ENCODE results near the gene JARID2. TPM values are rescaled to one million over a fixed set of nuclear protein-coding genes. Genes with fewer than 3 reads are reported as not detected.

The JARID2 gene
- total and polyA plus RNA-seq, 10 of the 15 experiments (the other 5 are each of a cell fraction or from before 2014, with no cell fraction given): 4.2 to 21.6 (median 11.7) TPM

- in situ Hi-C loops (cut with MboI) (no loop called here), intact Hi-C loops (cut with micrococcal nuclease; ENCODE audit: unreplicated experiment) (no loop called here)
- ATAC-seq (no peak), DNase-seq (ENCODE audit: low read depth, low spot score) (no peak), FAIRE-seq (no peak)
- no peaks in the 10 kb centered on the region for H4K20me1 ChIP-seq (ENCODE audit: control insufficient read depth, insufficient read depth)
- SMC1A ChIA-PET (ENCODE audit: uncharacterized antibody, unreplicated experiment): no interaction called here
- no peak overlapping the region for H3K4me2 ChIP-seq (ENCODE audit: control insufficient read depth, insufficient read depth)
- H3K79me2 ChIP-seq (ENCODE audit: control insufficient read depth, insufficient read depth, low read length): no peaks in the 10 kb centered on the region
- TF ChIP-seq BCL11A (IDR thresholded peaks at IDR 0.05; ENCODE audit: low read depth, low read length) (no peak), CHD1 (IDR thresholded peaks at IDR 0.05; ENCODE audit: low read depth, low read length) (no peak), TCF7 (IDR thresholded peaks at IDR 0.05; ENCODE audit: borderline replicate concordance) (no peak), HCFC1 (IDR thresholded peaks at IDR 0.05; ENCODE audit: low read length) (no peak), SMAD1 (IDR thresholded peaks at IDR 0.05; ENCODE audit: low read depth, partially characterized antibody) (no peak), SMC3 (IDR thresholded peaks at IDR 0.05; ENCODE audit: borderline replicate concordance, low read length) (no peak), IRF3 (IDR thresholded peaks at IDR 0.05) (no peak), RELB (IDR thresholded peaks at IDR 0.05; ENCODE audit: low read depth) (no peak), ZZZ3 (IDR thresholded peaks at IDR 0.05; ENCODE audit: control insufficient read depth, insufficient read length, low read depth) (no peak), FOXK2 (IDR thresholded peaks at IDR 0.05) (no peak), EGR1 (IDR thresholded peaks at IDR 0.05; ENCODE audit: borderline replicate concordance in 1 of 2, low read depth in 2 of 2, low read length in 2 of 2) (no peak), MEF2B (IDR thresholded peaks at IDR 0.05; ENCODE audit: partially characterized antibody, poor library complexity, severe bottlenecking) (no peak), JUNB (IDR thresholded peaks at IDR 0.05) (no peak)
- TF ChIP-seq, protein P1, sequence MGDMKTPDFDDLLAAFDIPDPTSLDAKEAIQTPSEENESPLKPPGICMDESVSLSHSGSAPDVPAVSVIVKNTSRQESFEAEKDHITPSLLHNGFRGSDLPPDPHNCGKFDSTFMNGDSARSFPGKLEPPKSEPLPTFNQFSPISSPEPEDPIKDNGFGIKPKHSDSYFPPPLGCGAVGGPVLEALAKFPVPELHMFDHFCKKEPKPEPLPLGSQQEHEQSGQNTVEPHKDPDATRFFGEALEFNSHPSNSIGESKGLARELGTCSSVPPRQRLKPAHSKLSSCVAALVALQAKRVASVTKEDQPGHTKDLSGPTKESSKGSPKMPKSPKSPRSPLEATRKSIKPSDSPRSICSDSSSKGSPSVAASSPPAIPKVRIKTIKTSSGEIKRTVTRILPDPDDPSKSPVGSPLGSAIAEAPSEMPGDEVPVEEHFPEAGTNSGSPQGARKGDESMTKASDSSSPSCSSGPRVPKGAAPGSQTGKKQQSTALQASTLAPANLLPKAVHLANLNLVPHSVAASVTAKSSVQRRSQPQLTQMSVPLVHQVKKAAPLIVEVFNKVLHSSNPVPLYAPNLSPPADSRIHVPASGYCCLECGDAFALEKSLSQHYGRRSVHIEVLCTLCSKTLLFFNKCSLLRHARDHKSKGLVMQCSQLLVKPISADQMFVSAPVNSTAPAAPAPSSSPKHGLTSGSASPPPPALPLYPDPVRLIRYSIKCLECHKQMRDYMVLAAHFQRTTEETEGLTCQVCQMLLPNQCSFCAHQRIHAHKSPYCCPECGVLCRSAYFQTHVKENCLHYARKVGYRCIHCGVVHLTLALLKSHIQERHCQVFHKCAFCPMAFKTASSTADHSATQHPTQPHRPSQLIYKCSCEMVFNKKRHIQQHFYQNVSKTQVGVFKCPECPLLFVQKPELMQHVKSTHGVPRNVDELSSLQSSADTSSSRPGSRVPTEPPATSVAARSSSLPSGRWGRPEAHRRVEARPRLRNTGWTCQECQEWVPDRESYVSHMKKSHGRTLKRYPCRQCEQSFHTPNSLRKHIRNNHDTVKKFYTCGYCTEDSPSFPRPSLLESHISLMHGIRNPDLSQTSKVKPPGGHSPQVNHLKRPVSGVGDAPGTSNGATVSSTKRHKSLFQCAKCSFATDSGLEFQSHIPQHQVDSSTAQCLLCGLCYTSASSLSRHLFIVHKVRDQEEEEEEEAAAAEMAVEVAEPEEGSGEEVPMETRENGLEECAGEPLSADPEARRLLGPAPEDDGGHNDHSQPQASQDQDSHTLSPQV (IDR thresholded peaks at IDR 0.05): no peak
- RAD21 ChIA-PET (ENCODE audit: unreplicated experiment): no interaction called here
- CTCF ChIA-PET: no interaction called here
- H3K4me1 ChIP-seq (ENCODE audit: control insufficient read depth, insufficient read depth, low read length): no peaks in the 10 kb centered on the region
- H3K9me3 ChIP-seq (replicated peaks; ENCODE audit: control insufficient read depth, insufficient read depth, low read length): no peaks in the 10 kb centered on the region
- no TSS peak for BruUV-seq (replicated peaks)
- no peak overlapping the region for H3K27ac ChIP-seq (ENCODE audit: control insufficient read depth, insufficient read depth)
- H3K27me3 ChIP-seq (replicated peaks in 1 of 2; ENCODE audit: control insufficient read depth in 2 of 2, insufficient read depth in 2 of 2, low read length in 1 of 2): no peaks in the 10 kb centered on the region
- WGBS (ENCODE audit: insufficient coverage, insufficient replicate concordance, low lambda C conversion rate, missing lambda C conversion rate): 85% methylated on average over 19 of the region's 19 CpGs
- POLR2A ChIA-PET: no interaction called here
- peaks cover 28 to 47% of the 10 kb centered on the region in 2 experiments for H3K36me3 ChIP-seq (ENCODE audit: control insufficient read depth in 2 of 2, insufficient read depth in 2 of 2, low read length in 1 of 2)
- no peak overlapping the region for H2AFZ ChIP-seq (ENCODE audit: control insufficient read depth, low read depth, low read length)
- no peak overlapping the region for H3K4me3 ChIP-seq
- no peak overlapping the region for H3K9ac ChIP-seq (ENCODE audit: control insufficient read depth, insufficient read depth, low read length)
Observed at GRCh38 chr6:15501826-15502445, 256.1 kb downstream of the JARID2 start.
